HepG2 (cell line): ENCODE results near the gene OXLD1. TPM values are rescaled to one million over a fixed set of nuclear protein-coding genes. Genes with fewer than 3 reads are reported as not detected.

Source experiments
- ATAC-seq: fragments of 200-7000 bp; cut with Tn5 transposase; 3 replicates; pipeline ENCODE4 v1.9.1; 2020; ENCODE audit warnings: mild to moderate bottlenecking, moderate library complexity
- BruUV-seq: library from RNA; stranded (reverse); fragments of 400-500 nt; replicated peaks from 2 replicates; lab custom pipeline; 2021; lab: Mats Ljungman, UMichigan
- CTCF ChIA-PET: fragments of 300-600 bp; formaldehyde crosslinking; extraction: SDS; loops from one replicate; lab custom pipeline; 2021; ENCODE audit warnings: low total read pairs, inconsistent platforms, low intra/inter-chr PET ratio; lab: Yijun Ruan, JAX
- POLR2A ChIA-PET: fragments of 350-600 bp; sonication (Branson Sonifier 250); formaldehyde crosslinking; loops from one replicate; lab custom pipeline; 2020; ENCODE audit warnings: antibody characterized with exemption, inconsistent platforms; lab: Yijun Ruan, JAX
- DNase-seq: peaks from one replicate; pipeline ENCODE4 v3.0.0-alpha.2; 2015; ENCODE audit warnings: low spot score
- FAIRE-seq: peaks from 3 replicates; lab custom pipeline; 2011; peaks lifted over from hg19 to GRCh38; lab: Jason Lieb, UNC
- H2AFZ ChIP-seq: one replicate; pipeline ENCODE4 v1.6.1; 2011; ENCODE audit warnings: low read length, inconsistent platforms
- H3K27ac ChIP-seq: fragments of 300-600 bp; 3 replicates; pipeline ENCODE4 v1.8.0; 2011; ENCODE audit warnings: mixed run types, mild to moderate bottlenecking, mixed read lengths, low read length, inconsistent platforms; ENCODE audit not compliant: insufficient read depth; ENCODE audit errors: extremely low read length
- H3K27me3 ChIP-seq, 2 experiments: fragments of 200-600 bp in 1 of 2; 2 replicates in 1 of 2; 3 replicates in 1 of 2; pipeline versions ENCODE4 v1.6.0 to v1.8.0; 2011; ENCODE audit warnings: low read length in 2 of 2, mild to moderate bottlenecking in 2 of 2, moderate library complexity in 2 of 2, inconsistent platforms in 1 of 2; ENCODE audit not compliant: insufficient read depth in 2 of 2, control insufficient read depth in 1 of 2
- H3K36me3 ChIP-seq, 2 experiments: fragments of 200-600 bp in 1 of 2; replicated peaks in 1 of 2; 2 replicates in 1 of 2; 3 replicates in 1 of 2; pipeline versions ENCODE4 v1.5.1 to v1.8.0; 2011; ENCODE audit warnings: low read length in 2 of 2, inconsistent platforms in 1 of 2; ENCODE audit not compliant: insufficient read depth in 2 of 2, control insufficient read depth in 1 of 2
- H3K4me1 ChIP-seq: 2 replicates; pipeline ENCODE4 v1.5.1; 2012; ENCODE audit warnings: low read length, inconsistent platforms; ENCODE audit not compliant: insufficient read depth
- H3K4me2 ChIP-seq: 2 replicates; pipeline ENCODE4 v1.6.0; 2011; ENCODE audit warnings: low read depth, low read length, inconsistent platforms
- H3K4me3 ChIP-seq, 3 experiments: fragments of 200-600 bp in 1 of 3; sonication (generic), shearing (Covaris generic) in 1 of 3; replicated peaks in 1 of 3; 2 replicates each; pipeline ENCODE4 v1.5.1; 2011 to 2016; ENCODE audit warnings: low read length in 3 of 3, inconsistent platforms in 2 of 3, low read depth in 2 of 3, mild to moderate bottlenecking in 2 of 3, control low read depth in 1 of 3, mixed read lengths in 1 of 3; ENCODE audit not compliant: insufficient read depth in 1 of 3
- H3K79me2 ChIP-seq: one replicate; pipeline ENCODE4 v1.6.1; 2011; ENCODE audit warnings: low read length, inconsistent platforms; ENCODE audit not compliant: insufficient read depth
- H3K9ac ChIP-seq: 2 replicates; pipeline ENCODE4 v1.6.0; 2011; ENCODE audit warnings: mild to moderate bottlenecking, low read depth, low read length, inconsistent platforms; ENCODE audit not compliant: insufficient read depth
- H3K9me3 ChIP-seq: 2 replicates; pipeline ENCODE4 v1.5.1; 2012; ENCODE audit warnings: mild to moderate bottlenecking, low read length
- H4K20me1 ChIP-seq: 2 replicates; pipeline ENCODE4 v1.6.0; 2011; ENCODE audit warnings: inconsistent platforms, mild to moderate bottlenecking, low read length, moderate library complexity; ENCODE audit not compliant: insufficient read depth
- ATF5 ChIP-seq: sonication (generic); formaldehyde crosslinking; IDR thresholded peaks from 2 replicates; pipeline ENCODE4 v1.4.0; 2020; ENCODE audit warnings: mild to moderate bottlenecking, low read depth, missing genetic modification reagents
- CENPBD1 ChIP-seq: sonication (generic); formaldehyde crosslinking; IDR thresholded peaks from 2 replicates; pipeline ENCODE4 v1.8.0; 2022; ENCODE audit warnings: missing genetic modification reagents, low read depth, mild to moderate bottlenecking, borderline replicate concordance
- CHD4 ChIP-seq: fragments of 200-600 bp; sonication (generic); IDR thresholded peaks from 2 replicates; pipeline ENCODE4 v1.7.0; 2017; ENCODE audit warnings: mild to moderate bottlenecking, low read length, borderline replicate concordance
- FOSL1 ChIP-seq: sonication (generic); formaldehyde crosslinking; IDR thresholded peaks from 2 replicates; pipeline ENCODE4 v1.9.0; 2021; ENCODE audit warnings: missing genetic modification reagents, borderline replicate concordance
- SETDB1 ChIP-seq: sonication (generic); formaldehyde crosslinking; IDR thresholded peaks from 2 replicates; pipeline ENCODE4 v1.5.1; 2020; ENCODE audit warnings: missing genetic modification reagents, mild to moderate bottlenecking, borderline replicate concordance
- SNRNP70 ChIP-seq: fragments of 200-400 bp; formaldehyde crosslinking; IDR thresholded peaks from 2 replicates; pipeline ENCODE4 v1.6.1; 2017; ENCODE audit warnings: mild to moderate bottlenecking, low read depth, low read length, moderate library complexity
- ZBTB21 ChIP-seq: sonication (generic); formaldehyde crosslinking; IDR thresholded peaks from 2 replicates; pipeline ENCODE4 v1.4.0; 2020; ENCODE audit warnings: missing genetic modification reagents
- WGBS: methylation state at CpG from one replicate; pipeline ENCODE4 v1.1.6; 2017; ENCODE audit warnings: low lambda C conversion rate; 5-methylcytosine and 5-hydroxymethylcytosine counted together
- in situ Hi-C: cut with HindIII; loops from 2 replicates; pipeline ENCODE4 v1.10.0; 2017; ENCODE audit warnings: low pct_unique_long_range_greater_than_20kb; ENCODE audit not compliant: extremely low pct_ligation_motif_present
- intact Hi-C: fragments of 100-400 bp; cut with micrococcal nuclease; formaldehyde crosslinking; loops from one replicate; pipeline ENCODE4 v1.10.0; 2022; ENCODE audit not compliant: unreplicated experiment
- polyA plus RNA-seq, 8 experiments: library from polyadenylated mRNA; depleted of rRNA in 3 of 8; stranded (reverse) in 7 of 8; unstranded in 1 of 8; fragments of >200 nt; fragmentation: Illumina TruSeq in 4 of 8; extraction: Trizol in 4 of 8; gene quantifications; 2 replicates each; pipeline versions ENCODE4 v1.2.1 to v1.2.3, GENCODE V29; 2011 to 2016; ENCODE audit warnings: low read depth in 4 of 8, missing spikeins in 1 of 8, mixed read lengths in 1 of 8; ENCODE audit not compliant: insufficient read depth in 1 of 8
- total RNA-seq, 5 experiments: library from RNA; depleted of rRNA; stranded (reverse); fragments of >200 nt; fragmentation: Illumina TruSeq; extraction: Trizol; gene quantifications; 2 replicates each; pipeline ENCODE4 v1.2.3, GENCODE V29; 2016; ENCODE audit warnings: low read depth in 1 of 5

The OXLD1 gene
- total and polyA plus RNA-seq, 2 of the 13 experiments (the other 11 are each of a cell fraction or from before 2014, with no cell fraction given), result 27.1 to 37.5 TPM

GRCh38 chr17:81695211-81695610, 28.8 kb upstream of the OXLD1 start:
- Histone ChIP-seq H3K27me3 (no peaks in the 10 kb centered on the region; a peak in 1 of 5 replicates), H3K4me1 (no peaks in the 10 kb centered on the region), H3K36me3 (peaks cover 57 to 78% of the 10 kb centered on the region in 2 experiments), H3K79me2 (peaks cover 8% of the 10 kb centered on the region), H2AFZ (no peak overlapping the region), H3K9ac (no peak overlapping the region), H4K20me1 (no peaks in the 10 kb centered on the region; the same call in 1 of the 2 replicates), H3K9me3 (no peaks in the 10 kb centered on the region), H3K27ac (no peak overlapping the region), H3K4me3 (no peak overlapping the region), H3K4me2 (no peak overlapping the region)
- BruUV-seq, result no TSS peak
- intact Hi-C loops, result no loop called here
- CTCF ChIA-PET, result no interaction called here
- no peak for DNase-seq
- TF ChIP-seq CENPBD1 (CRISPR knock-in tag) (no peak), SETDB1 (CRISPR knock-in tag) (no peak), SNRNP70 (no peak), CHD4 (no peak), ATF5 (CRISPR knock-in tag) (no peak), FOSL1 (CRISPR knock-in tag) (no peak), ZBTB21 (no peak)
- WGBS, result 81% methylated on average over 3 of the region's 6 CpGs
- no peak; the same call in 1 of the 3 replicates for ATAC-seq
- POLR2A ChIA-PET, result interaction anchor here (1.3 to 2.1 kb wide), 2 partner anchors 11 to 18 kb away, joined by 5 to 16 read pairs; partner anchors contain the start of genes ARL16 and HGS
- FAIRE-seq, result no peak
- in situ Hi-C loops, result no loop called here
